GM19239 (cell line): ENCODE measurements around the gene HMCN1.
"Not testable (repeated sequence)": the region's sequence is repeated elsewhere in the genome, so short reads cannot be mapped to it uniquely, and the experiment has no call there.

Experiments used
- DNase-seq: peaks from one replicate; pipeline ENCODE4 v3.0.0; 2011; ENCODE audit warnings: low spot score; ENCODE audit not compliant: insufficient read length
- FAIRE-seq: peaks from 2 replicates; lab custom pipeline; 2011; peaks lifted over from hg19 to GRCh38; lab: Jason Lieb, UNC

The HMCN1 gene

DNA sequence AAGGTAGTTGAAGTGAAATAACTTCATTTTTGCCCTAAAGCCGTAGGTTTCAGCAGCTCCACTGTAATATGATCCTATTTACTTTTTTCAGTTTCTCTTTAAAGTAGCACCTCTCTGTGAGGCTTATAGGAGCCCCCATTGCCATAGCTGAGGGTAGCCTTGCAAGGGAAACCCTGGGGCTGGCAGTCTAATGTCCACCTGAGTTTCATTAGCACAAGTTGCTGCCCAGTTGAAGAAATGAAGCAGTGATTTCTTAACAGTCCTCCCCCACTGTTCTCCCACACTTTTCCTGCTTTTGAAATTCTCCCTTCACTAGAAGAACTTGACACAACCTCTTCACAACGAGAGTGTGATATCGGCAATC lies 1.5 kb downstream of the HMCN1 start:
- FAIRE-seq = no peak
- no peak for DNase-seq

DNA sequence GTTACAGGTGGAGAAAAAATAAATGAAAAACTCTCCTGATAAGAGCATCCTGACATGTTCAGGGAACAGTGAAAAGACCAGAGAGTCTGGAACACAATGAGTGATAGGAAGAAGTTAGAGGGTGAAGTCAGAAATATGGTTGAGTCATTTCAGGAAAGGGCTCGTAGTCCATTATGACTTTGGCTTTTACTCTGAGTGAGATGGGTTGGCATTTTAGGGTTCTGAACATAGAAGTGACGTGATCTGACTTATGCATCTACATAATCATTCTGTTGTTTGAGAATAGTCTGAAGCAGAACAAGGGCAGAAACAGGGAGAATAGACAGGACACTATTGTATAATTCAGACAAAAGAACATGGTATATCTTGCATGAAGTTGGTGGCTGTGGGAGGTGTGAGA lies 5.8 kb downstream of the HMCN1 start:
- DNase-seq (no peak), FAIRE-seq (no peak)

DNA sequence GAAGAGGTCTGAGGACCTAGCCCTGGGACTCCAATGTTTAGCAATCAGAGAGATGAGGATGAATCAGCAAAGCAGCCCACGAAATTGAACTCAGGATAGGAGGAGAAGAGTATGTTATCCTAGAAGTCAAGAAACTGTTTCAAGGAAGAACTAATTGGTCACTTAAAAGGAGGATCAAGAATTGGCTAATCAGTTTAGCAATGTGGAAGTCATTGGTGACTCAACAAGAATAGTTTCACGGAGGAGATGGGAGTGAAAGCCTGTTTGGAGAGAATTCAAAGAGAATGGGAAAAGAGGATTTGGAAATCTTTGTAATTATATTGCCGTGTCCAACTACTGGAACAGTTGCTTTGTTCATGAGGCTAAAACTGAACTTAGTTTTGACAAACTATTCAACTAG lies 7.4 kb downstream of the HMCN1 start:
- FAIRE-seq (no peak), DNase-seq (no peak)

DNA sequence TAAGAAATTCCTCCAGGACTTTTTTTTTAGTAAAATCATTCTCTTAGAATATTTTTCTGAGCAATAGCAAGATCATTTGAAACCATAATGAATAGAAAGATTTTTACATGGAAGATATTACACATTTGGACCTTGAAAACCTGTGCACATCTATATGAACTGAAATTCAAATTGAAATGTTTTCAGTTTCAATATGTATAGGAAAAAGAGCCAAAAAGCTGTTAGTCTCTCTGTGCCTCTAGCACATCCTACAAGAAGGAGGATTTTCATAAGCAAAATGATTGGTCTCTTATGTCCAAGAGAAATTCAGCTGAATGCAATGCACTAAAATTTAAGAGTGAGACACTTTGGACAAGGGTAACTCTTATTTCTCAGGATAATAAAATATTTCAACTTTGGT lies 8.2 kb downstream of the HMCN1 start:
- DNase-seq (no peak), FAIRE-seq (no peak)

DNA sequence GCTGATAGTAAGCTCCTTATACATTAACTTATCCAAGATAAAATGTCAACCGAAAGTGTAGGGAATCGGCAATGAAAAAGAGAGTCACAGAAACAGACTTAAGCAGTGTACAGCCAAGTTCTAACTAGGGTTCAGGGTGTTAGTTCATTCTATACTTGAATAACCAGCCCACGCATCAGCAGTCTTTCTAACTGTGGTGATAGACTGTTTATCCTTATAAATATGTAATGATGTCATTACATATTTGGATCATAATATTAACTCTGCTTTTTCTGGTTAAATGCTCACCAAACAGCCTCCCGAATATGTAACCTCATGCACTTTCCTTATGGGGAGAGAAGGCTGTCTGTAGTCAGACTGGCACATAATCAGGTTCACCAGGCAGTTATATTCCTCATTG lies 11.0 kb downstream of the HMCN1 start:
- no peak for DNase-seq
- FAIRE-seq = no peak

DNA sequence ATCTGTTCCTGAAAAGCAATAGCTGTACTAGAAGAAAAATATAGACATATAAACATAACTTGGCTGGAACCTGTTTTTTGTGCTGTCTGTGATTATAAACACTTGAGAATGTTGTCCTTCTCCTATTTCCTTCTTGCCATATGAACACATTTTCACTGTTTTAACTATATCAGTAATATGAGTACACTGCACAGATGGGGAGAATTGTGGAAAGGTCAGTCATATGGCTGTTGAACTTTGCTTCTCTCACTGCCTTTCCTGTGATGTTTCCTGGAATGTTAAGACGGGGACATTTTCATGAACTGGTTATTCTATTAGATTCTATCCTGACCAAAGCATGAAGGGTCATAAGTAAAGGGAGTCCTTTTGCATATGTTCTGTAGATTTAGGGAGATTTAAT lies 24.9 kb downstream of the HMCN1 start:
- FAIRE-seq (no peak), DNase-seq (no peak)

DNA sequence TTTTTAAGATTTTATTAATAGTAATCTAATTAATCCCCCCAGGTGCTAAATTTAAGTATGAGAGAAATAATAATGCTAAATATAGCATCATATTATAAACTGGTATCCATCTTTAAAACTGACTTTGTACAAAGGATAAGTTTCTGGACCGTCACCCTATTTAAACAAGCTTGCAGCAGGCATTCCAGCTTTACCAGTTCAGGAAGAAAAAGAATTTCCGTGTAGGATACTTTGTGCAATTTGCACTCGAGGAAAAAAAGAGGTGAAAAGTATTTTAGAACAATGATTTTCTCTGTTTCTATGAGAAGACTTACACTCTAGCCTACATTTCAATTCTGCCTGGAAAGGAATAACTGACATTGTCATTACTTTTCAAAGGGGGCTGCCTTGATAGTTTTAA lies 27.6 kb downstream of the HMCN1 start:
- FAIRE-seq = no peak
- DNase-seq = no peak

DNA sequence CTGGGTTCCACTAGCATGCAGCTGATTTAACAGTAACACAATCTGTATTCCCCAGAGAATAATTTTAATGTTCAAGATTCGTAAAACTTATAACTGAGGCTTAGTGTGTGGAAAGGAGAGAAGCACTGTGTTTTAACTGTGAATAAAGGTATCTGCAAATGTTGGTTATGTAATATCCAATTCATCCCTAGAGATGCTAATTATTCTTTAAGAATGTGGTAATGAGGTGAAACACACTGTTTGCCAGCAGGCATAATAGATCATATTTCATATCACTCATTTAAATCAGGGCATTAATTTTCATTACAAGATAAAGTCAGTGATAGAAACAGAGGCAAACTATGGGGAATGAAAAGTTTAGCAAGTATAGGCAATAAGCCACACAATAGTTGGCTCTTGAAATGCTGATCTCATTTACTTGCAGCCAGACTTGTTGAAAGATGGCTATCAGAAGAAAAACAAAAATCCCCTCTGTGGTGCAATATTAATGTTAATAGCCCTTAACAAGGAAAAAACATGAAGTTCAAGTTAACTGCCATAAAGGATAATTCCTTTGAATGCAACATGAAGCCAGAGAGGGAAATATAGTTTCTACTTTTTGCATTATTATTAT lies 33.4 kb downstream of the HMCN1 start:
- FAIRE-seq (no peak), DNase-seq (no peak)

DNA sequence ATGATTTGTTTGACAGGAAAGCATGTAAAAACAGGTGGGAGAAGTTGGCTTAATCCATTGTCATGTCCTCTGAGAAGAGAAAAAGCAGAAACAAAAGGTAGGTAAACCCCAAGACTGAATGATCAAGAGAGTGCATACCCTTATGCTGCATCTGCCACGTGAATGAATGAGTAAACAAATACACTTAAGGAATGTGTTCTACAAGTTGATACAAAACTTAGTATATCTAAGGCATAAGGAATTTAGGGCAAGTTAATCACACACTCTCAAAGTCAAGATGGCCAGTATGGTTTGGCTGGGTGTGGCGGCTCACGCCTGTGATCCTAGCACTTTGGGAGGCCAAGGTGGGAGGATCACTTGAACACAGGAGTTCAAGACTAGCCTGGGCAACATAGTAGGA lies 34.2 kb downstream of the HMCN1 start:
- no peak for DNase-seq
- no peak for FAIRE-seq

DNA sequence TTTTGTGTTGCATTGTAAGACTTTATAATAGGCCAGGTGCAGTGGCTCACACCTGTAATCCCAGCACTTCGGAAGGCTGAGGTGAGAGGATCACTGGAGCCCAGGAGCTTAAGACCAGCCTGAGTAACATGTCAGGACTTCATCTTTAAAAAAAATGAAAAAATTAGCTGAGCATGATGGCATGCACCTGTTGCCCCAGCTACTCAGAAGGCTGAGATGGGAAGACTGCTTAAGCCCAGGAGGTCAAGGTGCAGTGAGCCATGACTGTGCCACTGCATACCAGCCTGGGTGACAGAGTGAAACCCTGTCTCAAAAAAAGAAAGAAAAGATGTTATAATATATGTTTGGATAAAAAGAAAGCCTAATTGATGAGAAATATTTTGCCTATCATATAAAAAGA lies 34.9 kb downstream of the HMCN1 start:
- DNase-seq (no peak), FAIRE-seq (no peak)

DNA sequence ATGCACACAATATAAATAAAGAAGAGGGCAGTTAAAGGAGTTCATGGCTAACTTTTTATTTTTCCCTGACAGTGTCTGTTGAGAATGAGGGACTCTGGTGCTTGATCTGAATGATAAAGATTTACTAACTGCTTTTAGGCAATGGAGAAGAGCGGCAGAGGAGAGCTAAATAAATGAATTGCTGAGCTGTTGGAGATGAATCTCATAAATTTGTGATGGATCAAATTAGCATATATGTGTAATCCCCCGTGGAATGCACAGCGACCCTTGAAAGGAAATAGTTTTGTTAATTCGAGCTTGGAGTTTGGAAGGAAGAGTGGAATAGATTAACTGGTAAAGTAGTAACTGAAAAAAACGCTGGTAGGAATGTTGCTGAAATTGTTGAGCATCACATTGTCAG lies 40.2 kb downstream of the HMCN1 start:
- FAIRE-seq (no peak), DNase-seq (no peak)

DNA sequence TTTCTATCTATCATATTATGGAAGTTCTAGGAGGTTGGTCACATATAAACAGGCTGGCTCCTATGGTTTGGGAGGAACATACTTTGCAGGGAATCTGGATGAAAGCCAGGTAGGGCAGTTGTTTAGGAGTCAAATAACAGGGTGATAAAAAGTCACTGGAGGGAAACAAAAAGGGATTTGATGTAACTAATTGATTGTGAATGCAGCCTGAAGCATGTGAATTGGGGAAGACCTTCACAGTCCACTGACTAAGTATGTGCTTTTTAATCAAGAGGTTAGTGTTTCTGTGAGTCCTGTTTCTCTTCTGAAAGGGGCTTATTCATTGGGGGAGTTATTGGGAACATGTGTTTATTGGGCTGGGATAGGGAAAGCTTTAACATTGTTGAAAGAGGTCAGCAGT lies 41.3 kb downstream of the HMCN1 start:
- no peak for FAIRE-seq
- no peak for DNase-seq

DNA sequence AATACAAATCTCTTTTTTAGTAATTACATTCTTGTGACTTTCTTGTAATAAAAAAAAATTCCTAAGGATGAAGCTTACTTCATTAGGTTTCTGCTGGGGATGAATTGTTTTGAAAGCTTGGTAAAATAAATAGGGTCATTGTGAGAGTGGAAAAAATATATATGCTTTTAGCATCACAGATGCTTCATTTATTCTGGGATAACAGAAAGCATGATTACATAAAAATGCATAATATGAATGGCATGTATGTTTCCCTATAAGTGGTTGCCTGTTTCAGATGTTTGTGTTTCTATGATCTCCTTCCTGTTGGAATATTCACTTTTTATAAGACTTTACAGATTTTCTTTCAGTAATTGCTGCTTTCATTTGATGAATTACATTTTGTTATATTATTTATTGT lies 42.3 kb downstream of the HMCN1 start:
- FAIRE-seq (peak; percentile 33), DNase-seq (no peak)

DNA sequence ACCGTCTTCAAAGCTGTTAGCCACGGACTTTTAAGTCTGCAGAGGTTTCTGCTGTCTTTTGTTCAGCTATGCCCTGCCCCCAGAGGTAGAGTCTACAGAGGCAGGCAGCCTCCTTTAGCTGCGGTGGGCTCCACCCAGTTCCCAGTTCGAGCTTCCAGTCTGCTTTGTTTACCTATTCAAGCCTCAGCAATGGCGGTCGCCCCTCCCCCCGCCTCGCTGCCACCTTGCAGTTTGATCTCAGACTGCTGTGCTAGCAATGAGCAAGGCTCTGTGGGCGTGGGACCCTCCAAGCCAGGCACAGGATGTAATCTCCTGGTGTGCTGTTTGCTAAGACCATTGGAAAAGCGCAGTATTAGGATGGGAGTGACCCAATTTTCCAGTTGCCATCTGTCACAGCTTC lies 49.7 kb downstream of the HMCN1 start:
- FAIRE-seq, DNase-seq: not testable (repeated sequence)

DNA sequence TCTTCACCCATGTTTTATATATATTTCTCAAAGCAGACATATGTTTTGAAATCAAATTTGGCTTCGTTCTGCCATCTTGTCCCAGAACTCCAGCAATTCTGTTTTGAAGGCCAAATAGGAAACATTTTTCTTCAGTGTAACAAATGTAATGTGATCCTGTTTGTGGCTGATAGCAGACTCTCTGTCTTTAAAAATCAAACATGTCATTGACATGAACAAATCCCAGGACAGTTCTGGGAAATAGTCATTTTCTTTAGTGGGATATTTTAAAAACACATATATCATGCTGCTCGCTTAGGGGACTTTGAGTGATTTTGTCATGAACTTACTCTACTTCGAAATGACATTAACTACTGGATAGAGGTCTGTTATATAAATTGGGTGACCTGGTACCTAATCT lies 51.4 kb downstream of the HMCN1 start:
- no peak for FAIRE-seq
- DNase-seq = no peak

DNA sequence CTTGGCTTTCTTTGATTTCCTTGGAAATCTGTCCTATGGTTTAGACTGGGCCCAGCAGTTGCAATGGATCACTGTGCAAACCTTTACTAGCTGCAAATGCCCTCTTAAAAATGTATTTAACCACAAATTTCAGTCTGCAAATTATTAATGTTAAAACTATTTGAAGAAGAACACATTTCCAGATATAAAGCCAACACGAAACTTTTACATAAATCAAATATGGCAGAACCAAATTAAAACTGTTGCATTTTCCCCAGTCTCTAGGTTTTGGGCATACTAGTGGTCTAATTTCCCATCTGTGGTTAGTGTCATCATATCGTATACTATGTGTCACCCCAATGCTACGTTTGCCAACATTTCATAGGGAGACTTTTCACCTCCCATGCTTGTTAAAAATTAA lies 52.3 kb downstream of the HMCN1 start:
- no peak for DNase-seq
- no peak for FAIRE-seq

DNA sequence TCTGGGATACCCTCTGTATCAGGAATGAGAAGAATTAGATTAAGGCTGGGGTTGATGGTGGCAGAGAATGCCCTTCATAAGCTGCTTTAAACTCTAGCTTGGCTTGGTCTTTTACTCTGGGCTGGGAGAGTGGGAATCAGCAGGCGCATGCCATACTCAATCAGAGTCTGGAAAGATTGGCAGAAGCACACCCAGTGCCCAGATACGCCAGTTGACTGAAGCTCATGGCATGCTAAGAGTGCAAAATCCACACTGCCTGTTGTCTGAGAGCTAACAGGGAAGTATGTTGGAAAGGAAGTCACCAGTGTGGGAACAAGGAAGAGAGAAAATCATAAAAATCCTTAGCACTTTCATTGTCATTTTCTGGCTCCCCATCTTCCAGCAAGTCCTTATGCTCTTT lies 53.0 kb downstream of the HMCN1 start:
- FAIRE-seq = no peak

DNA sequence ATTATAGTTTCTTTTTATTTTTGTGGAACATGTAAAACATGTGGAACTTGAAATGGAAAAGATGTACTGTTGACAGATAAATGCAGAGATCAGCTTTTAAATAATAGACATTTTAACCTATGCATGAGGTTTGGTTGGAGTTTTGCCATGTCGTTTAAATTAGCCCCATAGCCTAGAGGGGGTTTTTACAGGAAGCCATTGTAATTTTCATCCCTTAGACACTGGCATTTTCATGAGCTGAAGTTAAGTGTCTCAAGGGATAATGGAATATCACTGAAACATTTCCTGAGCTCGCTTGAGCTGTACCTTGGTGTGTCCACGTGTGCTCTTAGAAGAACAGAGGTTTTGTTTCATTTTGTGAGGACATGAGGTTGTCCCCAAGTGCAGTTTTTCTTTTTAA lies 54.2 kb downstream of the HMCN1 start:
- no peak for FAIRE-seq
- DNase-seq = no peak

More for the DNA sequence above, 53.0 kb downstream of the HMCN1 start:
- no peak for DNase-seq

DNA sequence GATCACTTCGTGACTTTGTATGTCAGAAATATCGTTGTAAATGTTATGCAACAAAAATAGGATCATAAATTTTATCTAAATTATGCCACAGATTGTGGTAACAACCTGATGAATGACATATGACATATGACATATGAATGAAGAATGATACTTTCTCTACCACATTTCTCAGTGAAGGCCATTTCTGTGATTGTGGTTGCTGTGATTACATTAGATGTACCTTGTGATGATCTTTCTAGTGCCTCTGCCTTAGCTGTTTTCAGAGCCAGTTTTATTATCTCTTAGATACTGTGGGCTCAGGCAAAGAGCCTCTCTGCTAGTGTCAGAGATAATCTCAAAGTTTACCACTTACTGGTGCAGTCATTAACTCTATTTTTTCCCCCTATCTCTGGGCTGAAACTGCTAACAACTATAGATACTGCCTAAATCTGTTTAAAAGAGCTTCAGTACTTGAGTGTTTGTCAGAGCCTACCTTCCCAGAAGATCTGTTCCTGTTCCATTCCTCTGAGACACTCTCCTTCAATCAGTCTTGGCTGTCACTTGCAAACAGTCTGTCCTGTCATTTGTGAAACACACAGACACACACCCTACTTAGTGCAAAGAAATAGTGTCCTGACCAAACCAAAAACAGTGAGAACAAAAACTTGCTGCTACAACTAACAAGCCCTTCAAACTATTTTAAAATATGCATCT lies 55.5 kb downstream of the HMCN1 start:
- FAIRE-seq = no peak

DNA sequence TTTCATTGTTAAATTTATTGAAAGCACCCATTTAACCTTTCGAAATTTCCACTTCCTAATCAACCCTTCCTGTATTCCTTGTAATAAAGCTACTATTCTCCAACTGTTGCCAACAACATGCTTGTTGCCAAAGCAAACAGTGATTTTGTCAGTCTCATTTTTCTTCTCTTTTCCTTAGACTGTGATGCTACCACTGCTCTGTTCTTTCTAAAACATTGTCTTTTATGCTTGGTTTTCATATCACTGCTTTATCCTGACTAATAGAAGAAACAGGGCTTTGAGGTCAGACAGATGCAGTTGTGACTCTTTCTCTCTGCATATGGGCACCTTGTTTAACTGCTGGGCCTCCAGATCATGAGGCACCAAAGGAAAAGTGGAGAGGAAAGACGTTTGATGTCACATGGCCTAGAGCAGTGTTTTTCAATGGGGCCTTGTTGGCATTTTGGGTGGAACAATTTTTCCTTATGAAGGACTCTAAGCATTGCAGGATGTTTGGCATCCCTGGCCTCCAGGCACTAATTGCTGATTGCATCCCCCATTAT lies 56.1 kb downstream of the HMCN1 start:
- DNase-seq (no peak), FAIRE-seq (no peak)

More for the DNA sequence above, 55.5 kb downstream of the HMCN1 start:
- no peak for DNase-seq

DNA sequence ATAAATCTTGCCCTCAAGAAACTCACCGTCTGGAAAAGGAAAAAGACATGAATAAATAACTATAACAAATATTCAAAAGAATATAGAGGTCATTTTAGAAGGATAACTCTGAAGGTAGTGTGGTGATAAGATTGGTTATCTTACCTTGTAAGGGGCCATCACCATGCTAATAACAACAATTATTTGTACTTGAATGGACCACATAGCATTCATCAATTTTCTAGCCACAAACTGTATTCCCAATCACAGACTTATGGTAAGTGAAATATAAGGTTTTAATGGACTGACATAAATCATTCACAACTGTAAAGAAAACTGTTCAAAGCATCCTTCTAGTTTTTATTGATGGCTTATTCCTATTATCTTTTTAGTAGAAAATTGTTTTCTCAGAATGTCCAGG lies 57.8 kb downstream of the HMCN1 start:
- FAIRE-seq = no peak
- no peak for DNase-seq

DNA sequence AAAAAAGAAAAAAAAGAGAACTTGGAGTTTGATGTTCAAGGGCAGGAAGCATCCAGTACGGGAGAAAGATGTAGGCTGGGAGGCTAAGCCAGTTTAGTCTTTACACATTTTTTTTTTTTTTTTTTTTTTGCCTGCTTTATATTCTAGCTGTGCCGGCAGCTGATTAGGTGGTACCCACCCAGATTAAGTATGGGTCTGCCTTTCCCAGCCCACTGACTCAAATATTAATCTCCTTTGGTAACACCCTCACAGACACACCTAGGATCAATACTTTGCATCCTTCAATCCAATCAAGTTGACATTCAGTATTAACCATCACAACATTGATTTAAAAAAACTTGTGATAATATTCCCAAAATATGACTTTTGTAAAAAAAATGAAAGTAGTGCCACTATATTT lies 60.3 kb downstream of the HMCN1 start:
- not testable (repeated sequence) for DNase-seq, FAIRE-seq
